ENCODE data around the gene RPL22. TPM values are rescaled to one million over a fixed set of nuclear protein-coding genes. Genes with fewer than 3 reads are reported as not detected.

RPL22 gene
- total and polyA plus RNA-seq, 2 of the 13 experiments (the other 11 are each of a cell fraction or from before 2014, with no cell fraction given), result 214 to 545 TPM

DNA sequence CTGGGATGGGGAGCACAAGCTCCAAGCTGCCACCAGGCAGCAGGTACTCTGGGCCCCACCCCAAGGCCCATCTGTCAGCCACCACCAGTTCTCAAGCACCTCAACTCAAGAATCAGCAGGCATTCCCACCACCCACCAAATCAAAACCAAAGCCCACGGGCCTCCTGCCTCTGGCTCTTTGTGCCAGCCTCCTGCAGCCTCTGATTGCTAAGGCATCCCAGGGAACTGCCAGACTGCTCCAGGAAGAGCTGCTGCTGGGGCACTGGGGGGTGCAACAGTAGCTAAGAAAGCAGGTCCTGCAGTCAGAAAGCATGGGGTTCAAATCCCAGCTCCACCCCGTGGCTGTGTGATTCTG is 54.0 kb downstream of the RPL22 start:
- H4K20me1 ChIP-seq (ENCODE audit: insufficient read depth, low read length), result peaks cover 12% of the 10 kb centered on the region; the same call in 1 of the 2 replicates
- in situ Hi-C loops (cut with HindIII; ENCODE audit: extremely low pct_ligation_motif_present, low pct_unique_long_range_greater_than_20kb) (no loop called here), intact Hi-C loops (cut with micrococcal nuclease; ENCODE audit: unreplicated experiment) (no loop called here)
- ATAC-seq (no peak), FAIRE-seq (no peak), DNase-seq (ENCODE audit: low spot score) (no peak)
- 0% methylated on average over 1 of the region's 2 CpGs for WGBS (ENCODE audit: low lambda C conversion rate)
- no peak overlapping the region for H3K9ac ChIP-seq (ENCODE audit: insufficient read depth, low read depth, low read length)
- CTCF ChIA-PET (ENCODE audit: low intra/inter-chr PET ratio, low total read pairs), result no interaction called here
- no peaks in the 10 kb centered on the region for H3K36me3 ChIP-seq (replicated peaks in 1 of 2; ENCODE audit: control insufficient read depth in 1 of 2, insufficient read depth in 2 of 2, low read length in 2 of 2)
- H3K4me2 ChIP-seq (ENCODE audit: low read depth, low read length), result no peak overlapping the region
- H3K79me2 ChIP-seq (ENCODE audit: insufficient read depth, low read length), result no peaks in the 10 kb centered on the region
- no TSS peak for BruUV-seq (replicated peaks)
- H3K4me1 ChIP-seq (ENCODE audit: insufficient read depth, low read length), result no peaks in the 10 kb centered on the region
- no peak overlapping the region for H2AFZ ChIP-seq (ENCODE audit: low read length)
- no peaks in the 10 kb centered on the region for H3K9me3 ChIP-seq (ENCODE audit: low read length)
- POLR2A ChIA-PET, result no interaction called here
- no peak overlapping the region for H3K27ac ChIP-seq (ENCODE audit: extremely low read length, insufficient read depth, low read length)
- TF ChIP-seq PITX1 (CRISPR knock-in tag; IDR thresholded peaks at IDR 0.05) (no peak), RARA (CRISPR knock-in tag; IDR thresholded peaks at IDR 0.05) (no peak), HOXD1 (CRISPR knock-in tag; IDR thresholded peaks at IDR 0.05) (no peak), ZKSCAN8 (CRISPR knock-in tag; IDR thresholded peaks at IDR 0.05; ENCODE audit: borderline replicate concordance) (no peak), ETV5 (CRISPR knock-in tag; IDR thresholded peaks at IDR 0.05; ENCODE audit: borderline replicate concordance) (no peak), ZNF333 (CRISPR knock-in tag; IDR thresholded peaks at IDR 0.05; ENCODE audit: borderline replicate concordance) (no peak), SNAPC2 (CRISPR knock-in tag; IDR thresholded peaks at IDR 0.05) (no peak), PAF1 (CRISPR knock-in tag; IDR thresholded peaks at IDR 0.05) (no peak), KLF16 (CRISPR knock-in tag; IDR thresholded peaks at IDR 0.05) (no peak), ZNF709 (CRISPR knock-in tag; IDR thresholded peaks at IDR 0.05) (no peak), SIN3B (IDR thresholded peaks at IDR 0.05; ENCODE audit: low read length) (no peak), TAF15 (IDR thresholded peaks at IDR 0.05; ENCODE audit: low read depth, low read length, poor library complexity, severe bottlenecking) (no peak), CEBPG (CRISPR knock-in tag; IDR thresholded peaks at IDR 0.05) (no peak), ZNF282 (IDR thresholded peaks at IDR 0.05; ENCODE audit: partially characterized antibody) (no peak), HOXA9 (CRISPR knock-in tag; IDR thresholded peaks at IDR 0.05; ENCODE audit: borderline replicate concordance) (no peak), KLF15 (CRISPR knock-in tag; IDR thresholded peaks at IDR 0.05; ENCODE audit: borderline replicate concordance) (no peak)
- no peak overlapping the region for H3K4me3 ChIP-seq (replicated peaks in 1 of 3; ENCODE audit: insufficient read depth in 1 of 3, low read depth in 2 of 3, low read length in 3 of 3)
- peaks cover 14 to 80% of the 10 kb centered on the region in 2 experiments for H3K27me3 ChIP-seq (ENCODE audit: control insufficient read depth in 1 of 2, insufficient read depth in 2 of 2, low read length in 2 of 2)
